Measurements from ENCODE around the gene TRIM43B.
"Not testable (repeated sequence)": the region's sequence is repeated elsewhere in the genome, so short reads cannot be mapped to it uniquely, and the experiment has no call there.

TRIM43B gene

DNA sequence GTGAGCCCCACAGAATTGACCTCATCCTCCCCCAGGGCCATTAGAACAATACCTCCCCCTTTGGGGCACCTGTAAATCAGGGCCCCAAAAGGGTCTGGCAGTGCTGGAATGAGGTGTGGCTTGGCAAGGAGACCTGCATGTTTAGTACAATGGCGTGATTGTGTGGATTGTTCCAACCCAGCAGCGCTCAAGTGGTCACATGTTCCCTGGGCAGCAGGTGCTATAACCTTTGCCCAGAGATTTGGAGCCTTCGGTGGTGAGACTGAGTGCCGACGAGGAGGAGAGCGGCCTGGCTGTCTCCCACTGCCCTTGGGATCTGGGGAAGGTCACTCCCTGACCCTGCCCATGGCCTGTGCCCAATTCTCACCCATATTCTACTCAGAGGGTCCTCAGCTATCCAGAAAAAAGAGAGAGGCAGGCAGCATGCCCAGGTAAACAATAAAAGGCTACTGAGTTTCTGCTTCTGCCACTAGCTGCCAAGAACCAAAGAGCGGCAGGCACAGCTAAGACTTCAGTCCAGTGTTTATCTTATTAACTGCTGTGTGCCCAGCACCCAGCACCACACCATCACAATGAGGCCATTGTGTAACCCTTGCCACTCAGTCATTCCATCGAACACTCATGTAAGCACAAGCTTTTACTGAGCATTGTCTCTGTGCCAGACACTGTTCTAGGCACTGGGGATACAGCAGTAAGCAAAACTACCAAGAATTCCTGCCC lies 54.6 kb downstream of the TRIM43B start:
- DNase-seq (ENCODE audit: extremely low read depth, low read depth); H3K4me3 ChIP-seq (replicated peaks; ENCODE audit: low read depth, low read length): not testable (repeated sequence)

DNA sequence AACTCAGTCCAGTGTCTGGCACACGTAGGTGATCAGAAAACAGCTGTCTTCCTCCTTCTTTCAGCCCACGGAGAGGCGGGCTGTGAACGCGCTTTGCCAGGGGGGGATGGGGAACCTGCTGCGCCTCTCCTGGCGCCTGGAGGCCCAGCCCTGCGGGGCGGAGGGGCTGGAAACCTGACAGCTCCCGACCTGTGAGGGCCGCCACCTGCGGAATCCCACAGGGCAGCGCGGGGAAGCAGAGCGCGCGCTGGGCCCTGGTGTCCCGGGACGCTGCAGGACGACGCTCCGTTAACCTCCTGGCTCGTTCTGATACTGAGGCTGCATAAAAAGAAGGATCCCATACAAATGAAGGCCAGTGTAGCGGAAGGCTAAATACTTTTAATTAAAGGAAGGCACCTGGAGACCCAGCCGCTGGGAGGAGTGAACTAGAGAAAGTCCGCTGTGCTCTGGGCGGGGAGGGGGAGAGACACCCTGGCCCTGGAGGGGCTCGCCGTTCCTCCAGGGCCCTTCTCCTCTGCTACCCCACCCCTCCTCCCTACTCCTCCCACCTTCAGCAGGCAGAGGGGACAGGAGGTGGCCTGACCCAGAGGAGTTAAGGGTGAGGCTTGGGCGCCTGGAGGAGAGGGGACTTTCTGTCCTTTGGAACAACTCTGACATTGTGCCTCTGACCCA lies 57.2 kb downstream of the TRIM43B start:
- not testable (repeated sequence) for H3K4me3 ChIP-seq (replicated peaks; ENCODE audit: low read depth, low read length); DNase-seq (ENCODE audit: extremely low read depth, low read depth)
